Mononuclear cell (primary cell): ENCODE measurements around the gene DEFB126. TPM values are rescaled to one million over a fixed set of nuclear protein-coding genes. Genes with fewer than 3 reads are reported as not detected.

Source experiments
- H3K27me3 ChIP-seq: 2 replicates; pipeline ENCODE4 v1.6.0; 2011; ENCODE audit warnings: low read length, control low read depth; ENCODE audit not compliant: insufficient read depth
- H3K4me1 ChIP-seq: 2 replicates; pipeline ENCODE4 v1.5.1; 2011; ENCODE audit warnings: mild to moderate bottlenecking, low read length, control low read depth; ENCODE audit not compliant: insufficient read depth
- H3K4me3 ChIP-seq: 2 replicates; pipeline ENCODE4 v1.5.1; 2011; ENCODE audit warnings: mild to moderate bottlenecking, low read length, moderate library complexity
- H3K9me3 ChIP-seq: 2 replicates; pipeline ENCODE4 v1.5.1; 2011; ENCODE audit warnings: low read depth, mild to moderate bottlenecking, control low read depth, low read length
- total RNA-seq: library from RNA; depleted of rRNA; stranded (reverse); fragments of >200 nt; gene quantifications from one replicate; pipeline ENCODE4 v1.2.3, GENCODE V29; 2012

The DEFB126 gene
- total RNA-seq, 1 donor = not detected

DNA sequence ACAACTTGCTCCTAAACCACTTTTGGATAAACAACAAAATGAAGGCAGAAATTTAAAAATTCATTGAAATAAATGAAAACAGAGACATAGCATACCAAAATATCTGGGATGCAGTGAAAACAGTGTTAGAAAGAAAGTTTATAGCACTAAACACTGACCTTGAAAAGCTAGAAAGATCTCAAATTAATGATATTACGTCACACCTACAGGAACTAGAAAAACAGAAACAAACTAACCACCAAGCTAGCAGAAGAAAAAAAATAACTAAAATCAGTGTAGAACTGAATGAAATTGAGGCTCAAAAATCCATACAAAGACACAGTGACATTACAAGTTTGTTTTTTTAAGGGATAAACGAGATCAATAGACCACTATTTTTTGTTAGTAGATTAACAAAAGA, 41.9 kb downstream of the DEFB126 start:
- no peaks in the 10 kb centered on the region for H3K4me1 ChIP-seq
- H3K4me3 ChIP-seq = no peak overlapping the region
- peaks cover 9% of the 10 kb centered on the region for H3K9me3 ChIP-seq
- H3K27me3 ChIP-seq = peaks cover 33% of the 10 kb centered on the region

DNA sequence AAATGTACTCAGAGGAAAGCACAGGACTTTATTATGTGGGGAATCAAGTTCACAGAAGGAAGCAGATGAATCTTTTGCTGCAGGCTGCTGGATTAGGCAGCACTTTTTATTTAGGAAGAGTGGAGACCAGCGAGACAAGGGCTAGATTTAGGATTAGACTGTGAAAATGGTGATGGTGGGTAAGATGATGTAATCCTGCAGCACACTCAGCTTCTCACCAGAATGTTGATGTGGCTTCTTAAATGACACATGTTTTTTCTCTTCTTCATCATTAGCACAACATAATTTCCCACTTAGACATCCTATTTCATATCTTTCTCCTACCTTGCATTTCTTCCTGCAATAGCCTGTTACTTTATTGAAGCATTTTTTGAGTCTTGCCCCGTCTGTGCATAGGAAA, 45.3 kb downstream of the DEFB126 start:
- H3K4me3 ChIP-seq = no peak overlapping the region
- H3K27me3 ChIP-seq = peaks cover 21% of the 10 kb centered on the region
- peaks cover 9% of the 10 kb centered on the region for H3K9me3 ChIP-seq
- H3K4me1 ChIP-seq = no peaks in the 10 kb centered on the region

- Histone ChIP-seq H3K4me3 (no peak within 1 kb of the TSS), H3K27me3 (peaks cover 5% of the 10 kb centered on the region), H3K9me3 (peaks cover 3% of the 10 kb centered on the region), H3K4me1 (no peaks in the 10 kb centered on the region)
These were observed 47.2 kb downstream of the DEFB126 start, which contains the start of gene DEFB128 for GRCh38 chr20:189611-190010. Gene DEFB128 (minus strand): TSS chr20:189711. CDS start chr20:189623, 88 bp downstream.

Other genes starting within 250 kb of the DEFB126 start
- not detected for gene DEFB125, start 54.9 kb upstream of the DEFB126 start, total RNA-seq
- gene DEFB127, start 14.9 kb downstream of the DEFB126 start, total RNA-seq = not detected
- gene DEFB128, start 47.1 kb downstream of the DEFB126 start, total RNA-seq = not detected
- not detected for gene DEFB129, start 84.7 kb downstream of the DEFB126 start, total RNA-seq
- gene DEFB132, start 115.1 kb downstream of the DEFB126 start, total RNA-seq = not detected
- gene C20orf96, start 148.2 kb downstream of the DEFB126 start, total RNA-seq = 0.73 TPM
- 16.8 TPM for gene ZCCHC3, start 155.0 kb downstream of the DEFB126 start, total RNA-seq
- gene SOX12, start 183.0 kb downstream of the DEFB126 start, total RNA-seq = 1.3 TPM
- gene NRSN2, start 204.5 kb downstream of the DEFB126 start, total RNA-seq = 0.63 TPM
- gene TRIB3, start 238.2 kb downstream of the DEFB126 start, total RNA-seq = 4.8 TPM